Measurements from ENCODE around the gene PSMF1. TPM values are rescaled to one million over a fixed set of nuclear protein-coding genes. Genes with fewer than 3 reads are reported as not detected.

The PSMF1 gene
- total and polyA plus RNA-seq, 9 of the 15 experiments (the other 6 are each of a cell fraction or from before 2014, with no cell fraction given) = 8.5 to 192 (median 33.2) TPM

DNA sequence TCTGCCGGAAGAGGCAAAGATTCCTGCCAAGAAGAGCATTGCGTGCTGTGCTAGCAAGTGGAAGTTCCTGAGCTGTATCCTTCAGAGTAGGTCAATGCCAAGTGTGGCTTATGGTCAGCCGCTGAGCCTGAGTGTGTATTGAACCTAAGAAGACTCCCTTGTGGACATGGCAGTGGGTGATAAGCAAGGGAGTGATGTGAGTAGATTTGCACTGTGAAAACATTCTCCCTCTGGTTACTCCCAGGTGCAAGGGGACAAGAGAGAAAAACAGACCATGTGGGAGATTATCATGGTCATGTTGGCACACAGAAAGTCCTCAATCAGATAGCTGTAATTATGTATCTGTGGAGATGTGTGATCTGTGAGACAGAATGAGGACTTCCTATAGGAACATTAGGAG, 72.4 kb downstream of the PSMF1 start (continued):
- TF ChIP-seq, protein P1, sequence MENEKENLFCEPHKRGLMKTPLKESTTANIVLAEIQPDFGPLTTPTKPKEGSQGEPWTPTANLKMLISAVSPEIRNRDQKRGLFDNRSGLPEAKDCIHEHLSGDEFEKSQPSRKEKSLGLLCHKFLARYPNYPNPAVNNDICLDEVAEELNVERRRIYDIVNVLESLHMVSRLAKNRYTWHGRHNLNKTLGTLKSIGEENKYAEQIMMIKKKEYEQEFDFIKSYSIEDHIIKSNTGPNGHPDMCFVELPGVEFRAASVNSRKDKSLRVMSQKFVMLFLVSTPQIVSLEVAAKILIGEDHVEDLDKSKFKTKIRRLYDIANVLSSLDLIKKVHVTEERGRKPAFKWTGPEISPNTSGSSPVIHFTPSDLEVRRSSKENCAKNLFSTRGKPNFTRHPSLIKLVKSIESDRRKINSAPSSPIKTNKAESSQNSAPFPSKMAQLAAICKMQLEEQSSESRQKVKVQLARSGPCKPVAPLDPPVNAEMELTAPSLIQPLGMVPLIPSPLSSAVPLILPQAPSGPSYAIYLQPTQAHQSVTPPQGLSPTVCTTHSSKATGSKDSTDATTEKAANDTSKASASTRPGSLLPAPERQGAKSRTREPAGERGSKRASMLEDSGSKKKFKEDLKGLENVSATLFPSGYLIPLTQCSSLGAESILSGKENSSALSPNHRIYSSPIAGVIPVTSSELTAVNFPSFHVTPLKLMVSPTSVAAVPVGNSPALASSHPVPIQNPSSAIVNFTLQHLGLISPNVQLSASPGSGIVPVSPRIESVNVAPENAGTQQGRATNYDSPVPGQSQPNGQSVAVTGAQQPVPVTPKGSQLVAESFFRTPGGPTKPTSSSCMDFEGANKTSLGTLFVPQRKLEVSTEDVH (IDR thresholded peaks at IDR 0.05; ENCODE audit: low read depth, partially characterized antibody) = no peak
- TF ChIP-seq NFATC3 (IDR thresholded peaks at IDR 0.05) = no peak
- TF ChIP-seq MTA2 (IDR thresholded peaks at IDR 0.05; ENCODE audit: low read depth) = peak; percentile 43; the same call in 1 of the 2 replicates
- TF ChIP-seq ZFP36 (IDR thresholded peaks at IDR 0.05; ENCODE audit: low read depth, low read length, partially characterized antibody) = no peak
- TF ChIP-seq, protein P2, sequence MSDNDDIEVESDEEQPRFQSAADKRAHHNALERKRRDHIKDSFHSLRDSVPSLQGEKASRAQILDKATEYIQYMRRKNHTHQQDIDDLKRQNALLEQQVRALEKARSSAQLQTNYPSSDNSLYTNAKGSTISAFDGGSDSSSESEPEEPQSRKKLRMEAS (CRISPR knock-in tag; IDR thresholded peaks at IDR 0.05) = peak; percentile 26; the same call in 1 of the 2 replicates
- TF ChIP-seq TRIM24 (IDR thresholded peaks at IDR 0.05) = peak in 1 of 2 experiments; percentile 37; a peak in 1 of 4 replicates
- TF ChIP-seq DDX20 (tag; IDR thresholded peaks at IDR 0.05; ENCODE audit: low read depth) = no peak
- 0 out of 2 replicates have a peak, but pooled peaks have one; percentile 35 for TF ChIP-seq HES1 (IDR thresholded peaks at IDR 0.05; ENCODE audit: low read depth)
- TF ChIP-seq SOX6 (IDR thresholded peaks at IDR 0.05) = peak; percentile 19; the same call in 1 of the 2 replicates
- no peak for TF ChIP-seq NCOA2 (IDR thresholded peaks at IDR 0.05; ENCODE audit: partially characterized antibody in 2 of 2)
- no peak for TF ChIP-seq TFAM (CRISPR knock-in tag; conservative IDR thresholded peaks at IDR 0.05)
- TF ChIP-seq, protein P3, sequence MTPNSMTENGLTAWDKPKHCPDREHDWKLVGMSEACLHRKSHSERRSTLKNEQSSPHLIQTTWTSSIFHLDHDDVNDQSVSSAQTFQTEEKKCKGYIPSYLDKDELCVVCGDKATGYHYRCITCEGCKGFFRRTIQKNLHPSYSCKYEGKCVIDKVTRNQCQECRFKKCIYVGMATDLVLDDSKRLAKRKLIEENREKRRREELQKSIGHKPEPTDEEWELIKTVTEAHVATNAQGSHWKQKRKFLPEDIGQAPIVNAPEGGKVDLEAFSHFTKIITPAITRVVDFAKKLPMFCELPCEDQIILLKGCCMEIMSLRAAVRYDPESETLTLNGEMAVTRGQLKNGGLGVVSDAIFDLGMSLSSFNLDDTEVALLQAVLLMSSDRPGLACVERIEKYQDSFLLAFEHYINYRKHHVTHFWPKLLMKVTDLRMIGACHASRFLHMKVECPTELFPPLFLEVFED (CRISPR knock-in tag; conservative IDR thresholded peaks at IDR 0.05) = no peak
- 0 out of 2 replicates have a peak, but pooled peaks have one; percentile 29 for TF ChIP-seq MYNN (IDR thresholded peaks at IDR 0.05)
- no peak for TF ChIP-seq MYNN (CRISPR knock-in tag; IDR thresholded peaks at IDR 0.05)
- TF ChIP-seq MXI1 (IDR thresholded peaks at IDR 0.05; ENCODE audit: low read depth, low read length) = no peak
- no peak for TF ChIP-seq ZNF184 (CRISPR knock-in tag; IDR thresholded peaks at IDR 0.05)
- no peak for TF ChIP-seq ZNF561 (CRISPR knock-in tag; conservative IDR thresholded peaks at IDR 0.05)
- no peak for TF ChIP-seq KLF13 (tag; IDR thresholded peaks at IDR 0.05; ENCODE audit: borderline replicate concordance, low read depth)
- no peak for TF ChIP-seq PPARD (CRISPR knock-in tag; IDR thresholded peaks at IDR 0.05)
- TF ChIP-seq POLR2A (conservative IDR thresholded peaks at IDR 0.05) = no peak
- peak; percentile 68 for TF ChIP-seq TEAD4 (IDR thresholded peaks at IDR 0.05; ENCODE audit: low read length)
- TF ChIP-seq TEAD4 (CRISPR knock-in tag; IDR thresholded peaks at IDR 0.05; ENCODE audit: borderline replicate concordance) = no peak
- peak; percentile 82 for TF ChIP-seq ARID1B (IDR thresholded peaks at IDR 0.05)
- TF ChIP-seq TCF7L2 (IDR thresholded peaks at IDR 0.05; ENCODE audit: low read depth, low read length) = no peak
- TF ChIP-seq NFYB (IDR thresholded peaks at IDR 0.05; ENCODE audit: extremely low read depth, insufficient read length) = no peak
